Measurements from ENCODE around the gene ARHGAP21.
"Not testable (repeated sequence)": the region's sequence is repeated elsewhere in the genome, so short reads cannot be mapped to it uniquely, and the experiment has no call there.

Gene ARHGAP21

DNA sequence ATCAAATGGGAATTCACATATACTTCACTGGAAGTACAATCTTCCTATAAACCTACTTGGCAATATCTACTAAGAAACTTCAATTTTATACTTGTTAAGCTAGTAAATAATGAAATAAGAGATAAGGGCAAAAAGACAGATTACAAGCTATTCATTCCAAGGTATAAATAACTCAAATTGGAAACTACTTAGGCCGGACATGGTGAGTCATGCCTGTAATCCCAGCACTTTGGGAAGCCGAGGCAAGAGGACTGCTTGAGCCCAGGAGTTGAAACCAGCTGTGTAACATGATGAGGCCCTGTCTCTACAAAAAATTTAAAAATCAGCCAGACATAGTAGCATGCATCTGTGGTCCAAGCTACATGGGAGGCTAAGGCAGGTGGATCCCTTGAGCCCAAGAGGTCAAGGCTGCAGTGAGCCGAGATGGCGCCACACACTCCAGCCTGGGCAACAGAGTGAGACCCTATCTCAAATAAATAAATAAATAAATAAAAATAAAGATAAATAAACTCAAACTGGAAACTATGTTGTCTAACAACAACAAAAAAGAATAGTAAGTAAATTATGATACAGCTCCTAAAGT is 37.6 kb downstream of the ARHGAP21 start:
- DNase-seq (ENCODE audit: low read depth, low spot score), result no peak

DNA sequence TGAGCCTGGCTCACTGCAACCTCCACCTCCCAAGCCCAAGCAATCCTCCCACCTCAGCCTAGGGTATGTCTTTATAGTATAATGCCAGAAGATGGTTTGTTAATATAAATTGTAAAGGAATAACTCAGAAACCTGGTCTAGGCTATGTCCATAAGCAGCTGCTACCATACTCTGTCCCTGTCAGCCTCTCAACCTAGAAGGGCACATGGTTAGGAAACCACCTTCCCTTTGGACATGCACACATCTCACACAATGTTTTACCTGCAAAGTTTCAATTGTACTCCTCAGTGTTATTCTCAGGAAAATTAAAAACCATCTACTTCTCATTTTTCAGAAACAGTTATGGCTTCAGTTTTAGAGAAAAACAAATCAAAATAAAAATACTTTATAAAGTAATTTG is 40.1 kb downstream of the ARHGAP21 start:
- DNase-seq (ENCODE audit: low read depth, low spot score), result no peak

DNA sequence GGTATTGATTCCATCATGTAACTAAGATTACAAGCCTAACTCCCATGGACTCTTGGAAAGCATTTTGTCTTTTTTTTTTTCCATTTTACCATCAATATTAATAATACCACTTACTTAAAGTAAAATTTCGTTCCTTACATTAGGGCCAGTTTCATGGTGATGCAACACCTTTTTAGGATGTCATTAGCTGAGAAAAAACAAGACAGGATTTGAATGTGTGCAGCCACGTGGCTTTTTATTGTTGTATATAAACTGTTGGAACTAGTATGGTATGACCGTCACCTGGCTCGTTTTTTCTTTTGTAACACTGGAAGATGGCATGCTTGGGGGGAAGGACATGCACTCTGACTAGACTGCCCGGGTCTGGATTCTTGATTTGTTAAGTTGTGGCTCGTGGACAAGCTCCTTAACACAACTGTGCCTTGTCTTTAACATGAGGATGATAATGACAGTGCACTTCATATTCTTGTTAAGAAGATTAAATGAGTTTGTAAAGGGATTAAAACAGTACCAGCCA is 42.1 kb downstream of the ARHGAP21 start:
- DNase-seq (ENCODE audit: low read depth, low spot score), result no peak

DNA sequence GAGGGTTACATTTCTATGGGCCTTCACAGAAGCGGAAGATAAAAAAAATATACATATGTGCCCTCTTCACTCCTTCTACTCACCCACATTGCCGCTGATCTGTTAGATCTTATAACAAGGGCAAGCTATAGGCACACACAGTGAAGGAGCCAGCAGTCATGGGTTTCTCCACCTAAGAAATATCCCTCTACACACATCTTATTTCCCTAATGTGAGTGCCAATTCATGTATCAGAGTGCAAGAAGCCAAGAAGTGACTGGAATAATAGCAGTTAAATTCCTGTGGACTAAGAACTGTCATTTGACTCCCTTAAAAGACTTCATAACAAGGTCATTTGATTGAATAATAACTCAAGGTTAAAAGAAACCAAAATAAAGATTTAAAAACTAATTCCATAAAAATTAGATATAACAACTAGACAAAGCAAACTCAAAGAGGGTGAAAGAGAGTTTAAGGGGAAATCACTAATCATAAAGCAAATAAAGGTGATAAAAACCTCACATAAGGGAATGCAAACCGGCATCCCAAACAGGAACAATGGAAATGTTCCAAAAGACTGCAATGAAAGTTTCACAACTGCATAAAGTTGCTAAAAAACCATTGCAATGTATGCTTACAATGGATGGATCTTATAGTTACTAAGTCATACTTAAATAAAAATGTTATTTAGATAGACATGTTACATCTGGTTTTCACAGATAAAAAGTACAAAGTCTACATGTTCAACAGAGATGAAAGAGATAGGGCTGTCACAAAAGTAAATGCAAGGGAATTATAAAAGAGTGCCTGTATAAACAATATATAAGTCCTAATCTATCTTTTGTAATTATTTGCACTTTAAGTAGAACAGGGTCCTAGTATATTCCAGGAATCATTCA is 42.8 kb downstream of the ARHGAP21 start:
- DNase-seq (ENCODE audit: low read depth, low spot score), result no peak

DNA sequence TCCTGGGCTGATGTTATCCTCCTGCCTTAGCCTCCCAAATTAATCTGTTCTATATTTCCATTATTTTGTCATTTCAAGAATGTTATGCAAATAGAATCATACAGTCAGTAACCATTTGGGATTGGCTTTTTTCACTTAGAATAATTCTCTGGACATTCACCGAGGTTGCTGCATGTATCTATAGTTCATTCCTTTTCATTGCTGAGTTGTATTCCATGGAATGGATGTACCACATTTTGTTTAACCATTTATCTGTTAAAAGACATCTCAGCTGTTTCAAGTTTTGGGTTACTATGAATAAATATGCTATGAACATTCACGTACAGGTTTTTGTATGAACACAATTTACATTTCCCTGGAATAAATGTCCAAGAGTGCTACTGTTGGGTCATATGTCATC is 44.9 kb downstream of the ARHGAP21 start:
- DNase-seq (ENCODE audit: low read depth, low spot score), result no peak

DNA sequence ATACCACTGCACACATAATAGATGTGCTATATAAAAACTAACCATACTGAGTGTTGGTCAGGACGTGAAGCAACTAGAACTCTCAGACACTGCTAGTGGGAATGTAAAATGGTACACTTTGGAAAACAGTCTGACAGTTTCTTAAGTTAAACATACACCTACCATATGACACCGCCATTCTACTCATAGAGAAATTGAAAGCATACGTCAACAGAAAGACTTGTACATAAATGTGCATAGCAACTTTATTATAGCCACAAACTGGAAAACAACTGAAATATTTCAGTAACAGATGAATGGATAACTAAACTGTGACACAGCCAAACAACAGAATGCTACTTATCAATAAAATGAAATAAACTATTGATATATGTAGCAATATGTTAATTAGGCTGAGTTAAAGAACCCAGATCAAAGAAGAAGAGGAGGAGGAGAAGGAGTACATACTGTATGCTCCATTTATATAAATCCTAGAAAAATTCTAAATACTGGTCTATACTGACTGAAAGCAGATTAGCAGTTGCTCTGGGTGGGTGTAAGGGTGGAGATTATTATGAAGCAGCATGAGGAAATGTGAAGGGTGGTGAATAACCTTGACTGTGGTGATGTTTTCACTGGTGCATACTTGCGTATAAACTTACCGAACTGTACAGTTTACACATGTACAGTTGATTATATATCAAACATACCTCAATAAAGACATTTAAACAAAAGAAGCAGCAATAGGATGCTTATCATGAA is 48.6 kb downstream of the ARHGAP21 start:
- DNase-seq (ENCODE audit: low read depth, low spot score), result no peak

DNA sequence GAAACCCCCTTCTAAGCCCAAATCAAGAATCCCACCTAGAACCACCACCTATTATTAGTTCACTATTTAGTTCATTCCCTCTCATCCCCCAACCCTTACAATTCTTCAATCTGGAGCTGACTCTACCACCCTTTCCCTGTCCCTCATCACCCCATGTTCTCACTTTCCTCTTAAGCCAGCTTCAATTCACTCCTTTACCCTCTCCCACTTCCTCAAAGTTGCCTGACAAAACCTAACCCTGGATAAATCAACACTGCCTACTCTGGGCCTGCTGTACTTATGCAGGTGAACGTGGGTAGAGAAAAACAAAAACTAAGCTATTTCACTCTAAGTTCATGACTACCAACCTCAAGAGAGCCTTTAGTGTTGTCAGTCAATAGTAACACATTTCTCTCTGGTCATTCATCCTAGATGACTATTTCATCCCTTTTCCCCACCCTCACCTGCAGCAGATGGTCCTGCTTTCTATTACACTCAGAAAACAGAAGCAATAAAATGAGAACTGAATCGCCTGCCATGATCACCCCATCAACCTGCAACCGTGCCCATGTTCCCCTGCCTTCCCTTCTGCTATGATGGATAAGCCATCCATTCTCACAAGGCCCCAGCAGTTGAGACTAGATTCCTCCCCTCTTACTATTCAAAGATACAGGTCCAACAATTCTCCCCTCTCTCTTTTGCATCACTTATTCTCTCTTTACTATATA is 52.6 kb downstream of the ARHGAP21 start:
- DNase-seq (ENCODE audit: low read depth, low spot score), result no peak

DNA sequence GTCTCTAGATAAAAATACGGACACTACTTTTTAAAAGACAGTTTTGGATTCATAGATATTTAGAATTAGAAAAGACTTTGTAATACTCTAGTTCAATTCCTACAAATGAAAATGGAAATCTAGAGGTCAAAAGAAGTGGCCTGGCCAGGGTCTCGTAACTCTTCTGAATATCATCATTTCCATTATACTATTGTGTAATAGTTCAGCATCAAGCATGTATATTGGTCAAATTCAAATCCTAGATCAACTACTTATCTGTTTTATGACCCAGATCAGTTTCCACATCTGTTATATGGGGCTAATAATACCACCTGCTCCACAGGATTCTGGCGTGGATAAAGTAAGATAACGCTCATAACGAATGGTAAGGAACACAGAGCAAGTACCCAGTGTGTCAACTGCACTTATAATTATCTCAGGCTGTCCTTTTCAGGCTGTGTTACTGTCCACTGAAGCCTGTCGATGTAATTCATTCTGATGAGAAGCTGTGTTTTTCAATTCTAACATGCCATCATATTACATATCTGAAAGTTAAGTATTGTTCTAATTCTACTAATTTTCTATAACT is 54.3 kb downstream of the ARHGAP21 start:
- DNase-seq (ENCODE audit: low read depth, low spot score), result no peak

DNA sequence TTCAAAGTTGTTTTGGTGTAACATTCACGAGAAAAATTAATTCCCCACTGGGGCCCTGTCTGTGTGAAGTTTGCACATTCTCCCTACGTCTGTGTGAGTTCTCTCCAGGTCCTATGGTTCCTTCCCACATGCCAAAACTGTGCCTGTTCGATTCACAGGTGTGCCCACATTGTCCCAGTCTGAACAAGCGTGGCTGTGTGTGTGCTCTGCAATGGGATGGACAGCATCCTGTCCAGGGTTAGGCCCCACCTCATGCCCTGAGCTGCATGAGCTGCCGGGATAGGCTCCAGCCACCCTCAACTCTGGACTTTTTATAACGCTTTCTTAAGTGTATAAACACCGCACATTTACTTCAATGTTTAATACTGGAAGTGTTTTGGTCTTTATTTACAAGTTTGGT is 55.4 kb downstream of the ARHGAP21 start:
- no peak for DNase-seq (ENCODE audit: low read depth, low spot score)

DNA sequence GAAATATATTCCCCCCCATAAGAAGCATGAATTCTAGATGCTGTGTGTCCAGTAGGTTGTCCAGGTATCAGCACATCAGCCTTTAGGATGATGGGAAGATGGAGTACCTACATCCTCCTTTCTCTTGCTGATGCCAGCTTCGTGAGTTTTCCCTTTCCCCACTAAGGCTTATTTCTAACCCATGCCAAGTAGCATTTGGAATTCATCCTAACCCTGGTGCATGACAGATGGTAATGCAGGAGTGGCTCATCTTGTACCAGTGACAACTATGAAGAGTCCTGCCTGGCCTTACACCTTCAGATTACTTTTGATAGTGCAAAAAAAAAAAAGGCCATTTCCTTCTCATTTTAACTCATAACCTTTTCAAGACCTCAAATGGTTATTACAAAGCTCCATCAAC is 58.7 kb downstream of the ARHGAP21 start:
- DNase-seq (ENCODE audit: low read depth, low spot score), result no peak

DNA sequence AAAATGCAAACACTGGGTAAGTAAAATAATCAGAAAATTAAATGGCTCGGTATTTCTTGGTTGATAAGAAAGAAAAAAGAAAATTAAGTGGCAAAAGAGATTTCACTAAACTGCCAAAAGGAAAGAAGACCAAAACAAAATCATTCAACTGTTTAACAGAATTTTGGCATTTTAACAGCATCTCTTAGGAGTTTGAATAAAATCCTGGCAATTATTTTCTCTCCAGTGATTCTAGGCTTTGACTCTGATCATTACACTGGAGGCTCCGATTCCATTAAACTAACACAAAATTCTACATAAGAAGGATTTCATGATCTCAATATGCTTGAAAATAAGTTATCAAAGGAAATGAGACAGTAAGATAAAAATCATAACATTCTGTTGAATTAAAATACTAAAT is 62.3 kb downstream of the ARHGAP21 start:
- no peak for DNase-seq (ENCODE audit: low read depth, low spot score)

DNA sequence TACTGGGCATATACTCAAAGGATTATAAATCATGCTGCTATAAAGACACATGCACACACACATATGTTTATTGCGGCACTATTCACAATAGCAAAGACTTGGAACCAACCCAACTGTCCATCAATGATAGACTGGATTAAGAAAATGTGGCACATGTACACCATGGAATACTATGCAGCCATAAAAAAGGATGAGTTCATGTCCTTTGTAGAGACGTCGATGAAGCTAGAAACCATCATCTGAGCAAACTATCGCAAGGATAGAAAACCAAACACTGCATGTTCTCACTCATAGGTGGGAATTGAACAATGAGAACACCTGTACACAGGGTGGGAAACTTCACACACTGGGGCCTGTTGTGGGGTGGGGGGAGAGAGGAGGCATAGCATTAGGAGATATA is 65.4 kb downstream of the ARHGAP21 start:
- DNase-seq (ENCODE audit: low read depth, low spot score), result not testable (repeated sequence)

DNA sequence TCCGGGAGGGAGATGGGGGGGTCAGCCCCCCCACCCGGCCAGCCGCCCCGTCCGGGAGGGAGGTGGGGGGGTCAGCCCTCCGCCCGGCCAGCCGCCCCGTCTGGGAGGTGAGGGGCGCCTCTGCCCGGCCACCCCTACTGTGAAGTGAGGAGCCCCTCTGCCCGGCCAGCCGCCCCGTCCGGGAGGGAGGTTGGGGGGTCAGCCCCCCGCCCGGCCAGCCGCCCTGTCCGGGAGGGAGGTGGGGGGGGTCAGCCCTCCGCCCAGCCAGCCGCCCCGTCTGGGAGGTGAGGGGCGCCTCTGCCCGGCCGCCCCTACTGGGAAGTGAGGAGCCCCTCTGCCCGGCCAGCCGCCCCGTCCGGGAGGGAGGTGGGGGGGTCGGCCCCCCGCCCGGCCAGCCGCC is 67.4 kb downstream of the ARHGAP21 start:
- DNase-seq (ENCODE audit: low read depth, low spot score), result not testable (repeated sequence)

DNA sequence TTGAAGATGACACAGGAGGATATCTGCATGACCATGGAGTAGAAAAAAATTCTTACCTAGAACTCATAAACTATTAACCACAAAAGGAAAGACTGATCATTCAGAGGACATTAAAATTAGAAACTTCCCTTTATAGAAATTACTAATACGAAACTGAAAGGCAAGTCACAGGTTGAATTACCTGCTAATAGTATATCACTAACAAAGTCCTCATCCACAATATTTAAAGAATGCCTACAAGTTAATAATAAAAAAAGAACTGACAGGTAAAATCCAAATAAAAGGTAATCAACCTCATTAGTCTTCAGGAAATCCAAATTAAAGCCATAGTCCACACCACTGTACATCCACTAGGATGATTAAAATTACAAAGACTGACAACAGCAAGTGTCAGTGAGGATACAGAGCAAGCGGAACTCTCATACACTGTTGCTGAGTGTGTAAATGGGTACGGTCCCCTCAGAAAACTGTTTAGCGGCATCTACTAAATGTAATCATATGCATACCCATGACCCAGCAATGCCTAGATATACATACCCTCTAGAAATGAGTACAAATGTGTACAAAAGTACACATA is 71.2 kb downstream of the ARHGAP21 start:
- DNase-seq (ENCODE audit: low read depth, low spot score), result no peak

DNA sequence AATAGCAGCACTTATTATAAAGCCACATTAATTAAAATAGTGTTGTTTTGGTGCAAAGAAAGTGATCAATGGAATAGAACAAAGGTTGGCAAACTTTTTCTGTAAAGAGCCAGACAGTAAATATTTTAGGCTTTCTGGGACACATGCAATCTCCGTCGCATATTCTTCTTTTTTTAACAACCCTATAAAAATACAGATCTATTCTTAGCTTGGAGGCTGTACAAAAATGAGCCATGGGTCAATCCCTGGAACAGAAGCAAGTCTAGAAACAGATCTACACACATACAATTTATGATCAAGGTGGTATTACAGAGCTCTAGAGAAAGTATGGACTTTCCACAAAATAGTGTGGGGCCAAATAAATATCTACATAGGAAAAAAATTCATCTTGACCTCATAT is 71.8 kb downstream of the ARHGAP21 start:
- DNase-seq (ENCODE audit: low read depth, low spot score), result no peak

DNA sequence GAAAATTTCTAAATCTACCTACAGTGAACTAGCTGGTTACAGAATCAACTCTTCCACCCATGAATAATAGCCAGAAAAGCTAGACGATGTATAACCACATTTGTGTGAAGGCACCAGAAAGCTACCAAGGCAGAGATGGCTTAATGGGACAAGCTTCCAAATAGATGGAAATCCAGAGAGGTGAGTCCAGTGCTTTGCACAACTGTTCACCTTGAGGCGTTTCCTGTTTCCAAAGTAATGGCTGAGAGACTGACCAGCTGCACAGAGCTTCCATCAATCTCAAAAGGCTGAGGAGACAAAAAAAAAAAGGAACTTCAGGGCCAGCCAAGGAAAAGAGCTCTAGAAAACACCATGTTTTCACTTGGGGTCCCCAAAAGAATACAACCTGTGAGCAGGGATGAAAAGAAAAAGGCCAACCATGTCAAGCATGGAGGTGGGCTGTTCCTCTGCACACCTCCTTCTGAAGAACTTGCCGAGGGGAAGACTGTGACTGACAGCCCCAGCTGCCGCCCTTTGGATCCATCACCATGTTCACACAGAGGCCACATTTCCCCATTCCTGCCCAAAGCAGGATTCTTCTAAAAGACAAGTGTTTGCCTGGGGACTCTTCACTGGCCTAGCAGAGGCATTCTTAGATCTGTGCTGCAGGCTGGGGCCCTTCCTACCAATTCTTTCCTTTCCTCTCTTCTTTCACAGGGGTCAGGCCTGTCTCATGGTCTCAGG is 72.9 kb downstream of the ARHGAP21 start:
- no peak for DNase-seq (ENCODE audit: low read depth, low spot score)

DNA sequence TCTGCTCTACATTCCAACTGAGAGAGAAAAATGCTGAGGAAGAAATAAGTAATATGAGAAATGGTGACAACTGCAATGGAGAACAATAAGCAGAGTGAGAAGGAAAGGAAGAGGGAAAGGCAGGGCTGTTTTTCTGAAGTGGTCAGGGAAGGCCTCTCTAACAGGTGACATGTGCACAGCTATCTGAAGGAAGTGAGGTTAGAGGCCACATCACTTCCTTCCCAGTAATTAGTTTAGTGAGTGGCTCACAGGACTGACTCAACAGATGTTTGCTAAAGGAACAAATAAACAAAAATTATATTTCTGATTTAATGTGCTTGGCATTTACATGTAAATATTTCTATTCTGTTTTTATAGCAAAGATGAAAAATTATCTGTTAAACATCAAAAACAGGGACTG is 77.9 kb downstream of the ARHGAP21 start:
- no peak for DNase-seq (ENCODE audit: low read depth, low spot score)

DNA sequence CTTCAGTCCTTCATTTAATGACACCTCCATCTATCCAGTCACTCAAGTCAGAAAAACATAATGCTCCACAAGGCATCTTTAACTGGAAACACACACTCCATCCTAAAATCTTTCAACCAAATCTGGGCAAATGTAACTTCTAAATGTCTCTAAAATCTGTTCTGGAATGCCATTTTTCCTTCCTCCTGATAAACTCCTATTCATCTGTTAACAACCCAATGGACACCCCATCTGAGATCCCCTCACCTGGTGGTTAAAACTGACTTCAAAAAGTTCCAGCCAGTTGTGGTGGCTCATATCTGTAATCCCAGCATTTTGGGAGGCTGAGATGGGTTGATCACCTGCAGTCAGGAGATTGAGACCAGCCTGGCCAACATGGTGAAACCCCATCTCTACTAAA is 78.7 kb downstream of the ARHGAP21 start:
- DNase-seq (ENCODE audit: low read depth, low spot score), result no peak

DNA sequence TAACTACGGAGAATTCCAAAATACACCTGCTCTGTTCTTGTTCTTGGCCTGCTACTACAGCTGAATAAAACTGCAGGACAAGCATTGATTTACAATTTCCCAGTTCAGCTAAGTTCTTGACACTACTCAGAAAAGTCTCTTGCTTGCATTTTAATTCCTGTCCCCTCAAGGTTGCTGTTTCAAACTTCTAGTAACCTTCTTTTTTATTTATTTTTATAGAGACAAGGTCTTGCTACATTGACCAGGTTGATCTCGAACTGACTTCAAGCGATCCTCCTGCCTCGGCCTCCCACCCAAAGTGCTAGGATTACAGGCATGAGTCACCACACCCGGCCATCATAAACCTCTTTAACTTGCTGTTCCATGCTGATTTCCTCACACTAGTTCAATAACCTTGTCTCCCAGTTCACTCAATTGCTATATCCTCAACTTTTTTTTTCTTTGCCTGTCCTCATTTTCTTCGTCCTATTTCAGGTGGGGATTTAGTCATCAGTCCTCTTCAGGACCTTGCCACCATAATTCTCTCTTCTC is 79.9 kb downstream of the ARHGAP21 start:
- DNase-seq (ENCODE audit: low read depth, low spot score), result no peak
